HEK293 (cell line): ENCODE measurements around the gene MMP27.

ENCODE experiments used
- GLIS1 ChIP-seq: fragments of 450-650 bp; formaldehyde crosslinking; IDR thresholded peaks from 2 replicates; pipeline ENCODE4 v1.5.1; 2016; ENCODE audit warnings: missing biosample characterization, missing genetic modification characterization
- PRDM1 ChIP-seq: fragments of 450-650 bp; formaldehyde crosslinking; IDR thresholded peaks from 2 replicates; pipeline ENCODE4; 2016; ENCODE audit warnings: missing biosample characterization, missing genetic modification characterization
- ZBTB20 ChIP-seq: fragments of 450-650 bp; formaldehyde crosslinking; IDR thresholded peaks from 2 replicates; pipeline ENCODE4 v1.5.1; 2016; ENCODE audit warnings: missing biosample characterization, missing genetic modification characterization
- ZEB2 ChIP-seq: fragments of 450-650 bp; formaldehyde crosslinking; IDR thresholded peaks from 2 replicates; pipeline ENCODE4 v1.5.1; 2016; ENCODE audit warnings: missing biosample characterization, missing genetic modification characterization
- ZFP69B ChIP-seq: fragments of 450-650 bp; formaldehyde crosslinking; IDR thresholded peaks from 2 replicates; pipeline ENCODE4 v1.5.1; 2016; ENCODE audit warnings: missing biosample characterization, missing genetic modification characterization
- ZIC2 ChIP-seq: fragments of 450-650 bp; formaldehyde crosslinking; IDR thresholded peaks from 2 replicates; pipeline ENCODE4 v1.5.1; 2016; ENCODE audit warnings: missing biosample characterization, missing genetic modification characterization
- ZNF2 ChIP-seq: fragments of 450-650 bp; formaldehyde crosslinking; IDR thresholded peaks from 2 replicates; pipeline ENCODE4 v1.5.1; 2016; ENCODE audit warnings: missing biosample characterization, missing genetic modification characterization
- ZNF335 ChIP-seq: fragments of 450-650 bp; formaldehyde crosslinking; conservative IDR thresholded peaks from 2 replicates; pipeline ENCODE4 v1.5.1; 2016; ENCODE audit warnings: missing biosample characterization, missing genetic modification characterization
- ZNF341 ChIP-seq: fragments of 450-650 bp; formaldehyde crosslinking; IDR thresholded peaks from 2 replicates; pipeline ENCODE4; 2016; ENCODE audit warnings: low read depth, missing biosample characterization, missing genetic modification characterization
- ZNF366 ChIP-seq: fragments of 450-650 bp; formaldehyde crosslinking; conservative IDR thresholded peaks from 2 replicates; pipeline ENCODE4 v1.5.1; 2016; ENCODE audit warnings: missing biosample characterization, missing genetic modification characterization
- ZNF600 ChIP-seq: fragments of 450-650 bp; formaldehyde crosslinking; IDR thresholded peaks from 2 replicates; pipeline ENCODE4 v1.5.1; 2016; ENCODE audit warnings: missing biosample characterization, missing genetic modification characterization
- ZXDB ChIP-seq: fragments of 450-650 bp; formaldehyde crosslinking; IDR thresholded peaks from 2 replicates; pipeline ENCODE4 v1.5.1; 2016; ENCODE audit warnings: missing biosample characterization, missing genetic modification characterization
- TF ChIP-seq, protein P1 (sequence below): fragments of 450-650 bp; formaldehyde crosslinking; IDR thresholded peaks from 2 replicates; pipeline ENCODE4 v1.5.1; 2016; ENCODE audit warnings: missing biosample characterization, missing genetic modification characterization
- TF ChIP-seq, protein P2 (sequence below): fragments of 450-650 bp; formaldehyde crosslinking; IDR thresholded peaks from 2 replicates; pipeline ENCODE4 v1.5.1; 2016; ENCODE audit warnings: missing biosample characterization, missing genetic modification characterization
- TF ChIP-seq, protein P3 (sequence below): fragments of 450-650 bp; formaldehyde crosslinking; conservative IDR thresholded peaks from 2 replicates; pipeline ENCODE4 v1.5.1; 2016; ENCODE audit warnings: low read depth, missing biosample characterization, missing genetic modification characterization
- TF ChIP-seq, protein P4 (sequence below): fragments of 450-650 bp; formaldehyde crosslinking; IDR thresholded peaks from 2 replicates; pipeline ENCODE4 v1.5.1; 2016; ENCODE audit warnings: missing biosample characterization, missing genetic modification characterization

The MMP27 gene

DNA sequence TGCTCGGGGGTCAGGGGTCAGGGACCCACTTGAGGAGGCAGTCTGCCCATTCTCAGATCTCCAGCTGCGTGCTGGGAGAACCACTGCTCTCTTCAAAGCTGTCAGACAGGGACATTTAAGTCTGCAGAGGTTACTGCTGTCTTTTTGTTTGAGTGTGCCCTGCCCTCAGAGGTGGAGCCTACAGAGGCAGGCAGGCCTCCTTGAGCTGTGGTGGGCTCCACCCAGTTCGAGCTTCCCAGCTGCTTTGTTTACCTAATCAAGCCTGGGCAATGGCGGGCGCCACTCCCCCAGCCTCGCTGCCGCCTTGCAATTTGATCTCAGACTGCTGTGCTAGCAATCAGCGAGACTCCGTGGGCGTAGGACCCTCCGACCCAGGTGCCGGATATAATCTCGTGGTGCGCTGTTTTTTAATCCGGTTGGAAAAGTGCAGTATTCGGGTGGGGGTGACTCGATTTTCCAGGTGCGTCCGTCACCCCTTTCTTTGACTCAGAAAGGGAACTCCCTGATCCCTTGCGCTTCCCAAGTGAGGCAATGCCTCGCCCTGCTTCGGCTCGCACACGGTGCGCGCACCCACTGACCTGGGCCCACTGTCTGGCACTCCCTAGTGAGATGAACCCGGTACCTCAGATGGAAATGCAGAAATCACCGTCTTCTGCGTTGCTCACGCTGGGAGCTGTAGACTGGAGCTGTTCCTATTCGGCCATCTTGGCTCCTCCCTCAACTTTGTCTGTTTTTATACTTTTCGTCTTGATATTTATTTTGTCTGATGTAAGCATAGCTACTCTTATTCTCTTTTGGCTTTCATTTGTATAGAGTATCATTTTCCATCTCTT, 41.4 kb upstream of the MMP27 start (continued):
- TF ChIP-seq, protein P1, sequence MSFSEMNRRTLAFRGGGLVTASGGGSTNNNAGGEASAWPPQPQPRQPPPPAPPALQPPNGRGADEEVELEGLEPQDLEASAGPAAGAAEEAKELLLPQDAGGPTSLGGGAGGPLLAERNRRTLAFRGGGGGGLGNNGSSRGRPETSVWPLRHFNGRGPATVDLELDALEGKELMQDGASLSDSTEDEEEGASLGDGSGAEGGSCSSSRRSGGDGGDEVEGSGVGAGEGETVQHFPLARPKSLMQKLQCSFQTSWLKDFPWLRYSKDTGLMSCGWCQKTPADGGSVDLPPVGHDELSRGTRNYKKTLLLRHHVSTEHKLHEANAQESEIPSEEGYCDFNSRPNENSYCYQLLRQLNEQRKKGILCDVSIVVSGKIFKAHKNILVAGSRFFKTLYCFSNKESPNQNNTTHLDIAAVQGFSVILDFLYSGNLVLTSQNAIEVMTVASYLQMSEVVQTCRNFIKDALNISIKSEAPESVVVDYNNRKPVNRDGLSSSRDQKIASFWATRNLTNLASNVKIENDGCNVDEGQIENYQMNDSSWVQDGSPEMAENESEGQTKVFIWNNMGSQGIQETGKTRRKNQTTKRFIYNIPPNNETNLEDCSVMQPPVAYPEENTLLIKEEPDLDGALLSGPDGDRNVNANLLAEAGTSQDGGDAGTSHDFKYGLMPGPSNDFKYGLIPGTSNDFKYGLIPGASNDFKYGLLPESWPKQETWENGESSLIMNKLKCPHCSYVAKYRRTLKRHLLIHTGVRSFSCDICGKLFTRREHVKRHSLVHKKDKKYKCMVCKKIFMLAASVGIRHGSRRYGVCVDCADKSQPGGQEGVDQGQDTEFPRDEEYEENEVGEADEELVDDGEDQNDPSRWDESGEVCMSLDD = 0 out of 2 replicates have a peak, but pooled peaks have one; percentile 43
- TF ChIP-seq ZNF341 (tag by site-specific recombination) = peak; percentile 85
- TF ChIP-seq ZFP69B (tag by site-specific recombination) = peak; percentile 93
- TF ChIP-seq ZBTB20 (tag by site-specific recombination) = peak; percentile 66; the same call in 1 of the 2 replicates
- TF ChIP-seq, protein P2, sequence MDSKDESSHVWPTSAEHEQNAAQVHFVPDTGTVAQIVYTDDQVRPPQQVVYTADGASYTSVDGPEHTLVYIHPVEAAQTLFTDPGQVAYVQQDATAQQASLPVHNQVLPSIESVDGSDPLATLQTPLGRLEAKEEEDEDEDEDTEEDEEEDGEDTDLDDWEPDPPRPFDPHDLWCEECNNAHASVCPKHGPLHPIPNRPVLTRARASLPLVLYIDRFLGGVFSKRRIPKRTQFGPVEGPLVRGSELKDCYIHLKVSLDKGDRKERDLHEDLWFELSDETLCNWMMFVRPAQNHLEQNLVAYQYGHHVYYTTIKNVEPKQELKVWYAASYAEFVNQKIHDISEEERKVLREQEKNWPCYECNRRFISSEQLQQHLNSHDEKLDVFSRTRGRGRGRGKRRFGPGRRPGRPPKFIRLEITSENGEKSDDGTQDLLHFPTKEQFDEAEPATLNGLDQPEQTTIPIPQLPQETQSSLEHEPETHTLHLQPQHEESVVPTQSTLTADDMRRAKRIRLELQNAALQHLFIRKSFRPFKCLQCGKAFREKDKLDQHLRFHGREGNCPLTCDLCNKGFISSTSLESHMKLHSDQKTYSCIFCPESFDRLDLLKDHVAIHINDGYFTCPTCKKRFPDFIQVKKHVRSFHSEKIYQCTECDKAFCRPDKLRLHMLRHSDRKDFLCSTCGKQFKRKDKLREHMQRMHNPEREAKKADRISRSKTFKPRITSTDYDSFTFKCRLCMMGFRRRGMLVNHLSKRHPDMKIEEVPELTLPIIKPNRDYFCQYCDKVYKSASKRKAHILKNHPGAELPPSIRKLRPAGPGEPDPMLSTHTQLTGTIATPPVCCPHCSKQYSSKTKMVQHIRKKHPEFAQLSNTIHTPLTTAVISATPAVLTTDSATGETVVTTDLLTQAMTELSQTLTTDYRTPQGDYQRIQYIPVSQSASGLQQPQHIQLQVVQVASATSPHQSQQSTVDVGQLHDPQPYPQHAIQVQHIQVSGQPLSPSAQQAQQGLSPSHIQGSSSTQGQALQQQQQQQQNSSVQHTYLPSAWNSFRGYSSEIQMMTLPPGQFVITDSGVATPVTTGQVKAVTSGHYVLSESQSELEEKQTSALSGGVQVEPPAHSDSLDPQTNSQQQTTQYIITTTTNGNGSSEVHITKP (tag by site-specific recombination) = peak; percentile 80
- TF ChIP-seq, protein P3, sequence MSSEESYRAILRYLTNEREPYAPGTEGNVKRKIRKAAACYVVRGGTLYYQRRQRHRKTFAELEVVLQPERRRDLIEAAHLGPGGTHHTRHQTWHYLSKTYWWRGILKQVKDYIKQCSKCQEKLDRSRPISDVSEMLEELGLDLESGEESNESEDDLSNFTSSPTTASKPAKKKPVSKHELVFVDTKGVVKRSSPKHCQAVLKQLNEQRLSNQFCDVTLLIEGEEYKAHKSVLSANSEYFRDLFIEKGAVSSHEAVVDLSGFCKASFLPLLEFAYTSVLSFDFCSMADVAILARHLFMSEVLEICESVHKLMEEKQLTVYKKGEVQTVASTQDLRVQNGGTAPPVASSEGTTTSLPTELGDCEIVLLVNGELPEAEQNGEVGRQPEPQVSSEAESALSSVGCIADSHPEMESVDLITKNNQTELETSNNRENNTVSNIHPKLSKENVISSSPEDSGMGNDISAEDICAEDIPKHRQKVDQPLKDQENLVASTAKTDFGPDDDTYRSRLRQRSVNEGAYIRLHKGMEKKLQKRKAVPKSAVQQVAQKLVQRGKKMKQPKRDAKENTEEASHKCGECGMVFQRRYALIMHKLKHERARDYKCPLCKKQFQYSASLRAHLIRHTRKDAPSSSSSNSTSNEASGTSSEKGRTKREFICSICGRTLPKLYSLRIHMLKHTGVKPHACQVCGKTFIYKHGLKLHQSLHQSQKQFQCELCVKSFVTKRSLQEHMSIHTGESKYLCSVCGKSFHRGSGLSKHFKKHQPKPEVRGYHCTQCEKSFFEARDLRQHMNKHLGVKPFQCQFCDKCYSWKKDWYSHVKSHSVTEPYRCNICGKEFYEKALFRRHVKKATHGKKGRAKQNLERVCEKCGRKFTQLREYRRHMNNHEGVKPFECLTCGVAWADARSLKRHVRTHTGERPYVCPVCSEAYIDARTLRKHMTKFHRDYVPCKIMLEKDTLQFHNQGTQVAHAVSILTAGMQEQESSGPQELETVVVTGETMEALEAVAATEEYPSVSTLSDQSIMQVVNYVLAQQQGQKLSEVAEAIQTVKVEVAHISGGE (tag by site-specific recombination) = peak; percentile 52
- TF ChIP-seq ZNF366 (tag by site-specific recombination) = peak; percentile 42
- TF ChIP-seq, protein P4, sequence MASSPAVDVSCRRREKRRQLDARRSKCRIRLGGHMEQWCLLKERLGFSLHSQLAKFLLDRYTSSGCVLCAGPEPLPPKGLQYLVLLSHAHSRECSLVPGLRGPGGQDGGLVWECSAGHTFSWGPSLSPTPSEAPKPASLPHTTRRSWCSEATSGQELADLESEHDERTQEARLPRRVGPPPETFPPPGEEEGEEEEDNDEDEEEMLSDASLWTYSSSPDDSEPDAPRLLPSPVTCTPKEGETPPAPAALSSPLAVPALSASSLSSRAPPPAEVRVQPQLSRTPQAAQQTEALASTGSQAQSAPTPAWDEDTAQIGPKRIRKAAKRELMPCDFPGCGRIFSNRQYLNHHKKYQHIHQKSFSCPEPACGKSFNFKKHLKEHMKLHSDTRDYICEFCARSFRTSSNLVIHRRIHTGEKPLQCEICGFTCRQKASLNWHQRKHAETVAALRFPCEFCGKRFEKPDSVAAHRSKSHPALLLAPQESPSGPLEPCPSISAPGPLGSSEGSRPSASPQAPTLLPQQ (tag by site-specific recombination) = peak; percentile 96
- TF ChIP-seq ZIC2 (tag by site-specific recombination) = peak; percentile 28
- TF ChIP-seq GLIS1 = peak; percentile 40; the same call in 1 of the 2 replicates
- 0 out of 2 replicates have a peak, but pooled peaks have one; percentile 41 for TF ChIP-seq ZXDB (tag by site-specific recombination)
- peak; percentile 19; the same call in 1 of the 2 replicates for TF ChIP-seq ZEB2 (tag by site-specific recombination)
- peak; percentile 67 for TF ChIP-seq ZNF335 (tag by site-specific recombination)
- peak; percentile 79 for TF ChIP-seq PRDM1 (tag by site-specific recombination)
- 0 out of 2 replicates have a peak, but pooled peaks have one; percentile 39 for TF ChIP-seq ZNF600 (tag by site-specific recombination)
- TF ChIP-seq ZNF2 (tag by site-specific recombination) = 0 out of 2 replicates have a peak, but pooled peaks have one; percentile 22
